NB4 (cell line): ENCODE data around the gene SETDB2.
A peak's percentile ranks its signal among the peaks of the same experiment; 100 is the strongest.

Experiments
- DNase-seq: peaks from one replicate; pipeline ENCODE4 v3.0.0; 2010; ENCODE audit warnings: low read depth
- H3K4me3 ChIP-seq: one replicate; pipeline ENCODE4 v1.5.1; 2011; ENCODE audit warnings: mild to moderate bottlenecking, low read depth, low read length, moderate library complexity
- MYC ChIP-seq: IDR thresholded peaks from 2 replicates; pipeline ENCODE4 v1.6.1; 2011; ENCODE audit warnings: low read depth, low read length
- POLR2A ChIP-seq: IDR thresholded peaks from 2 replicates; pipeline ENCODE4 v1.6.1; 2011; ENCODE audit warnings: mild to moderate bottlenecking; ENCODE audit not compliant: insufficient read length; ENCODE audit errors: extremely low read depth
- TF ChIP-seq, protein P1 (sequence below): IDR thresholded peaks from 2 replicates; pipeline ENCODE4 v1.6.1; 2011; ENCODE audit warnings: low read depth, low read length
- TF ChIP-seq, protein P2 (sequence below): IDR thresholded peaks from one replicate; pipeline ENCODE4 v1.5.1; 2012; ENCODE audit warnings: low read depth, low read length

SETDB2 gene

DNA sequence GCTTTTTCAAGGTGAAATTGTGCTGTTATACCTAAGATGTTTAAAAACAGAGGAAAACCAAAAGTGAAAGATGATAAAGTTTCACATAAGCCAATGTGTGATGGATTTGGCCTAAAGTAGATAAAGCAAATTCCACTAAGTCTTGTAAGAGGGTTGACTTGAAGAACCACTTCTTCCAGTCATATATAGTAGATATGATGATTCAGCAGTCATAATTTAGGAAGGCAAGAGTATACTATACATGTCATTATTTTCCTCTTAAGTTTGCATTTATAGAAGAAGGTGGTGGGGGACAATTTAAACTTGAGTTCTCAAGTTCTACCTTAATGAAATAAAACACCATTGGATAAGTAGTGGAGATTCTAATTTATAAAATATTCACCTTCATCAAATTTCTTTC lies 88.9 kb downstream of the SETDB2 start:
- H3K4me3 ChIP-seq, result no peak overlapping the region
- no peak for TF ChIP-seq POLR2A
- no peak for TF ChIP-seq MYC
- TF ChIP-seq, protein P1, sequence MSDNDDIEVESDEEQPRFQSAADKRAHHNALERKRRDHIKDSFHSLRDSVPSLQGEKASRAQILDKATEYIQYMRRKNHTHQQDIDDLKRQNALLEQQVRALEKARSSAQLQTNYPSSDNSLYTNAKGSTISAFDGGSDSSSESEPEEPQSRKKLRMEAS, result no peak
- TF ChIP-seq, protein P2, sequence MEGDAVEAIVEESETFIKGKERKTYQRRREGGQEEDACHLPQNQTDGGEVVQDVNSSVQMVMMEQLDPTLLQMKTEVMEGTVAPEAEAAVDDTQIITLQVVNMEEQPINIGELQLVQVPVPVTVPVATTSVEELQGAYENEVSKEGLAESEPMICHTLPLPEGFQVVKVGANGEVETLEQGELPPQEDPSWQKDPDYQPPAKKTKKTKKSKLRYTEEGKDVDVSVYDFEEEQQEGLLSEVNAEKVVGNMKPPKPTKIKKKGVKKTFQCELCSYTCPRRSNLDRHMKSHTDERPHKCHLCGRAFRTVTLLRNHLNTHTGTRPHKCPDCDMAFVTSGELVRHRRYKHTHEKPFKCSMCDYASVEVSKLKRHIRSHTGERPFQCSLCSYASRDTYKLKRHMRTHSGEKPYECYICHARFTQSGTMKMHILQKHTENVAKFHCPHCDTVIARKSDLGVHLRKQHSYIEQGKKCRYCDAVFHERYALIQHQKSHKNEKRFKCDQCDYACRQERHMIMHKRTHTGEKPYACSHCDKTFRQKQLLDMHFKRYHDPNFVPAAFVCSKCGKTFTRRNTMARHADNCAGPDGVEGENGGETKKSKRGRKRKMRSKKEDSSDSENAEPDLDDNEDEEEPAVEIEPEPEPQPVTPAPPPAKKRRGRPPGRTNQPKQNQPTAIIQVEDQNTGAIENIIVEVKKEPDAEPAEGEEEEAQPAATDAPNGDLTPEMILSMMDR, result no peak
- no peak for DNase-seq

DNA sequence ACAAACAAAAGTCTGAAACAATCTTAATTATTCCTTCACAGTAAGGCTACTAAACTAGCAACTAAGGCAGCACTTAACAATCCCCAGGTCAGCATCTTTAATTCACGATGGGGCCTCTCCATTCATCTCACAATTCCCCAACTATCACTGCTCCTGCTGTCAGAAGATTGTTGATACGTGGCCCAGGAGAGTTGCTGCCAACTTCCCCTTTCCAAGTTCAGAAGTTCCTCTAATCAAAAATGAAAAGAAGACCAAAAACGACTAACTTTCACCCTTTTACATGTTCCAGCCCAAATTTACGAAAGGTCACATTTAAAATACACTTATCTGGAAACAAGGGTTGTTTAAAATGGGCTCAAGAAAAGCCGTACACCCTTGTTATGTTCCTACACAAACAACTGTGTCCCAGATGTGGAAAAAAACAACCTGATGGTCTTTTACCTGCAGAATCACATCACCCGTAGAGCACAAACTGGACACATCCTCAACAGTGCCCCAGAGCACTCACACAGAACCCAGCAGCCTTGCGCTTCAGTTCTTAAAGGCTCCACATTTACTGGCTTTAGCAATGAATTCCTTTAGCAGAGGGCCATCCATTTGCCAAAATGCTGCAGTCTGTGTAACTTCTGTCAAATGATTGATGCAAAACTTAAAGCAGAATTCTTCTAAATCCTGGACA lies 89.7 kb downstream of the SETDB2 start:
- peak; percentile 45 for DNase-seq
- H3K4me3 ChIP-seq, result no peak overlapping the region
- TF ChIP-seq MYC (no peak), POLR2A (no peak)
- TF ChIP-seq, protein P2, result no peak
- TF ChIP-seq, protein P1, result no peak

DNA sequence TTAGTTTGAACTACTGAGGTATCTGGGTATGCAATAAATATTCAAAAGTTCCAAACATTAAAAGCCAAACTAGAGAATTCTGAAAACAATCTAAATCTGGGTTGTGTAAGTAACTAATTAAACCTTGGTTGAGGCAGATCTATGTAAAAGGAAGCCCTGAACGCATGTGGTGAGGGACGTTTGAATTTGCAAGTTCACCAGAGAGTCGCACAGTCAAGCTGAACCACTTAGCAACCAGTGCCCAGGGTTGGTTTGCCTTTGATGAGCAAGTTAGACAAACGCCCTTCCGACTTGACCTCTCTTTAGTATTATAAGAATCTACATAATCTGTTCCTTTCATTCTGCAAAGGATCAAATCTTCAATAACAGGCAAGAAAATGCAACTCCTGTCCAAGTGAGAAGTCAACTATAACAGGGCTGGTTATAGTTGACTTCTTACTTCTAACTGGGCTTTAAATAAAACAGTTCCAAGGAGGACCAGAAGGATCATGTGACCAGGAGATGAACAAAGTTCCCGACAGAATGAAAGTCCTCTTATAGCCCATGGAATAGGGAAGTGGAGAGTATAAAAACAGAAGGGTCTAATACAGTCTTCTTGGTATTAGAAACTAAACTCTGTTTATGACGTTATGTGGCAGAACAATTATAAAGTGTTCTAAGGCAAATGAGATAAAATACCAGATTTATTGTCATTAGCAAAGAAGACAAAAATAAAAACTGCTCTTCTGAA lies 92.2 kb downstream of the SETDB2 start:
- TF ChIP-seq, protein P1, result no peak
- TF ChIP-seq, protein P2, result no peak
- TF ChIP-seq POLR2A (no peak), MYC (no peak)
- DNase-seq, result no peak

DNA sequence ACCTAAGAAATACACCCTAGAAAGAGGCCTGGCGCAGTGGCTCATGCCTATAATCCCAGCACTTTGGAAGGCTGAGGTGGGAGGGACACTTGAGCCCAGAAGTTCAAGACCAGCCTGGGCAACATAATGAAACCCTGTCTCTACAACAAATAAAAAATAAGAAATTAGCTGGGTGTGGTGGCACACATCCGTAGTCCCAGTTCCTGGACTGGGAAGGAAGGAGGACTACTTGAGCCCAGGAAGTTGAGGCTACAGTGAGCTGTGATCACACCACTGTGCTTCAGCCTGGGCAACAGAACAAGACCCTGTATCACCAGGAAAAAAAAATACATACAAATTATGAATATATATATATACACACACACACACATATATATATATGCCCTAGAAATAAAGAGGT lies 94.3 kb downstream of the SETDB2 start:
- TF ChIP-seq POLR2A (no peak), MYC (no peak)
- TF ChIP-seq, protein P2, result no peak
- TF ChIP-seq, protein P1, result no peak
- no peak for DNase-seq
- no peak overlapping the region for H3K4me3 ChIP-seq

More for the DNA sequence above, 92.2 kb downstream of the SETDB2 start:
- H3K4me3 ChIP-seq, result no peak overlapping the region

DNA sequence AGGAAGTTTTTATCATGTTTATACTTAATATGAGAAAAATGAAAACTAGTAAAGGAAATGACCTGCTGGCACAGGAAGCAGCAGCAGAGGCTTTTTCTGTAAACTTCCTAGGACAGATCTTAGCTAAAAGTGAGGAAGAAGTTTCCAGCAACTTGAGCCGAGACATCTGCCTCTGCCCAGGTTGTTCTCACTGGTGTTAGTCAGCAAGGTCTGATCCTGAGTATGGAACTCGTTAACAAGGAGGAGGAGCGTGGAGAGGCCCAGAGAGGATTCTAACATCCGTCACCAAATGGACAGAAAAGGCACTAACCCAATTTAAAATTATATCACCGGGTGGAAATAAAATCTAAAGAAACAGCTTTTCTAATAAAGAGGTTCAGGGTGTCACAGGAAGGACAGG lies 95.2 kb downstream of the SETDB2 start:
- TF ChIP-seq, protein P1, result no peak
- TF ChIP-seq MYC, result no peak
- TF ChIP-seq POLR2A, result no peak
- TF ChIP-seq, protein P2, result no peak
- no peak for DNase-seq
- no peak overlapping the region for H3K4me3 ChIP-seq
